ENCODE measurements around the gene KCND3.

- no peak for TF ChIP-seq CTCF (conservative IDR thresholded peaks at IDR 0.05)
- no peak for TF ChIP-seq ZFX (IDR thresholded peaks at IDR 0.05)
Measured at GRCh38 chr1:111729946-111730681, 259.4 kb downstream of the KCND3 start.
